AG04450 (cell line): ENCODE measurements around the gene DOCK9. TPM values are rescaled to one million over a fixed set of nuclear protein-coding genes. Genes with fewer than 3 reads are reported as not detected.

ENCODE experiments used
- CTCF ChIA-PET: fragments of 300-600, 350-600 bp; formaldehyde crosslinking; extraction: SDS; loops from one replicate; lab custom pipeline; 2022; ENCODE audit warnings: antibody characterized with exemption, inconsistent platforms; lab: Charles Lee
- POLR2A ChIA-PET: fragments of 350-600 bp; formaldehyde crosslinking; extraction: SDS; loops from one replicate; lab custom pipeline; 2021; ENCODE audit warnings: antibody characterized with exemption, inconsistent platforms; lab: Yijun Ruan, JAX
- DNase-seq: peaks from one replicate; pipeline ENCODE4 v3.0.0-alpha.2; 2011; ENCODE audit warnings: low read depth, low spot score
- H3K27ac ChIP-seq: one replicate; pipeline ENCODE4 v1.5.1; 2012; ENCODE audit warnings: low read depth, low read length, control low read depth
- H3K27me3 ChIP-seq: one replicate; pipeline ENCODE4 v1.6.0; 2012; ENCODE audit warnings: low read length; ENCODE audit not compliant: control insufficient read depth, insufficient read depth
- H3K4me3 ChIP-seq: 2 replicates; pipeline ENCODE4 v1.5.1; 2011; ENCODE audit warnings: mild to moderate bottlenecking, low read depth, low read length, control low read depth
- H3K9me3 ChIP-seq: 2 replicates; pipeline ENCODE4 v1.5.1; 2012; ENCODE audit warnings: low read length; ENCODE audit not compliant: control insufficient read depth, insufficient read depth
- polyA plus RNA-seq: library from polyadenylated mRNA; depleted of rRNA; stranded (reverse); fragments of >200 nt; gene quantifications from 2 replicates; pipeline ENCODE4 v1.2.3, GENCODE V29; 2011
- TF ChIP-seq, protein P1 (sequence below): IDR thresholded peaks from 2 replicates; pipeline ENCODE4 v1.5.1; 2011; ENCODE audit warnings: low read depth, low read length, control low read depth, inconsistent platforms

The DOCK9 gene
- polyA plus RNA-seq, 1 experiment, result 9.6 TPM

GRCh38 chr13:98796191-98796590, 181.7 kb downstream of the DOCK9 start:
- no peak overlapping the region for H3K4me3 ChIP-seq
- TF ChIP-seq, protein P1, sequence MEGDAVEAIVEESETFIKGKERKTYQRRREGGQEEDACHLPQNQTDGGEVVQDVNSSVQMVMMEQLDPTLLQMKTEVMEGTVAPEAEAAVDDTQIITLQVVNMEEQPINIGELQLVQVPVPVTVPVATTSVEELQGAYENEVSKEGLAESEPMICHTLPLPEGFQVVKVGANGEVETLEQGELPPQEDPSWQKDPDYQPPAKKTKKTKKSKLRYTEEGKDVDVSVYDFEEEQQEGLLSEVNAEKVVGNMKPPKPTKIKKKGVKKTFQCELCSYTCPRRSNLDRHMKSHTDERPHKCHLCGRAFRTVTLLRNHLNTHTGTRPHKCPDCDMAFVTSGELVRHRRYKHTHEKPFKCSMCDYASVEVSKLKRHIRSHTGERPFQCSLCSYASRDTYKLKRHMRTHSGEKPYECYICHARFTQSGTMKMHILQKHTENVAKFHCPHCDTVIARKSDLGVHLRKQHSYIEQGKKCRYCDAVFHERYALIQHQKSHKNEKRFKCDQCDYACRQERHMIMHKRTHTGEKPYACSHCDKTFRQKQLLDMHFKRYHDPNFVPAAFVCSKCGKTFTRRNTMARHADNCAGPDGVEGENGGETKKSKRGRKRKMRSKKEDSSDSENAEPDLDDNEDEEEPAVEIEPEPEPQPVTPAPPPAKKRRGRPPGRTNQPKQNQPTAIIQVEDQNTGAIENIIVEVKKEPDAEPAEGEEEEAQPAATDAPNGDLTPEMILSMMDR, result no peak
- POLR2A ChIA-PET, result no interaction called here
- H3K9me3 ChIP-seq, result no peaks in the 10 kb centered on the region
- H3K27ac ChIP-seq, result no peak overlapping the region
- CTCF ChIA-PET, result no interaction called here
- no peaks in the 10 kb centered on the region for H3K27me3 ChIP-seq
- DNase-seq, result no peak

GRCh38 chr13:98795220-98795619, 182.6 kb downstream of the DOCK9 start:
- no peaks in the 10 kb centered on the region for H3K9me3 ChIP-seq
- H3K27ac ChIP-seq, result no peak overlapping the region
- TF ChIP-seq, protein P1, result no peak
- DNase-seq, result no peak
- CTCF ChIA-PET, result no interaction called here
- POLR2A ChIA-PET, result no interaction called here
- H3K4me3 ChIP-seq, result no peak overlapping the region
- no peaks in the 10 kb centered on the region for H3K27me3 ChIP-seq

GRCh38 chr13:98794498-98794897, 183.4 kb downstream of the DOCK9 start:
- H3K27me3 ChIP-seq, result no peaks in the 10 kb centered on the region
- POLR2A ChIA-PET, result no interaction called here
- TF ChIP-seq, protein P1, result no peak
- no peak overlapping the region for H3K27ac ChIP-seq
- H3K9me3 ChIP-seq, result no peaks in the 10 kb centered on the region
- no peak for DNase-seq
- CTCF ChIA-PET, result no interaction called here
- no peak overlapping the region for H3K4me3 ChIP-seq

- ChIA-PET POLR2A (no interaction called here), CTCF (no interaction called here)
- no peak for DNase-seq
- TF ChIP-seq, protein P1, result no peak
- H3K4me3 ChIP-seq, result no peak overlapping the region
- no peaks in the 10 kb centered on the region for H3K9me3 ChIP-seq
- no peak overlapping the region for H3K27ac ChIP-seq
- H3K27me3 ChIP-seq, result no peaks in the 10 kb centered on the region
Measured at GRCh38 chr13:98792785-98793495, 184.9 kb downstream of the DOCK9 start.

DNA sequence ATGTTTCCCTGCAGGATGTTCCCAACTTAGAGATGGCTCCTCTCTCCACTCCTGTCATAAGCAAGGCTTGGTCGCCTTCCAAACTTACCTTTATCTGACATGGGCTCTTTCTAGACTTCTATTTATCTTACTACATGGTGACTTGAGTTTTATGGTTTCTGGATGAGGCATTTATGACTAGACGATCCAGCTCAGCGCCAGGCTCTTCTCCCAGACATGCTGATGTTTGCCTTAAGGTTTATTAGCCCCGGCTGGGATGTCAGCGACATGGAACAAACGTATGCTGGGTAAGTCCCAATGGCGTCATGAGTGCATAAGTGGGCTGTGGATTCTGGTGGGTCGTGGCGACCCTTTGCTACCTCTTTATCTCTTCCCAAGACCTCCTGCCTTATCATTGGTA, 185.5 kb downstream of the DOCK9 start:
- Histone ChIP-seq H3K4me3 (no peak overlapping the region), H3K27ac (no peak overlapping the region), H3K9me3 (no peaks in the 10 kb centered on the region), H3K27me3 (peaks cover 1% of the 10 kb centered on the region)
- TF ChIP-seq, protein P1, result no peak
- ChIA-PET CTCF (no interaction called here), POLR2A (no interaction called here)
- DNase-seq, result no peak
